Left lobe of liver (tissue), 2 donors: ENCODE measurements around the gene SPECC1L. TPM values are rescaled to one million over a fixed set of nuclear protein-coding genes. Genes with fewer than 3 reads are reported as not detected.

Experiments used
- ATAC-seq: fragments of 200-7000 bp; cut with Tn5 transposase; one replicate; pipeline ENCODE4 v1.9.1; 2020; ENCODE audit warnings: mild to moderate bottlenecking, moderate library complexity
- DNase-seq: peaks from one replicate; pipeline ENCODE4 v3.0.0-alpha.2; 2020; ENCODE audit warnings: low spot score
- total RNA-seq: library from RNA; stranded (reverse); gene quantifications from one replicate; pipeline ENCODE4 v1.2.1, GENCODE V29; 2021
- donor health status: DM: no; HTN: no; CAD: no; lungs with moderate emphysema.
- donor health status: DM: no; HTN: yes; CAD: no.

Gene SPECC1L
- total RNA-seq, 1 donor from 2014 or later = 25.2 TPM

- DNase-seq (no peak), ATAC-seq (no peak)
Observed at GRCh38 chr22:24355574-24355973, 84.9 kb downstream of the SPECC1L start.

- ATAC-seq (no peak), DNase-seq (no peak)
Observed at GRCh38 chr22:24357547-24357946, 86.9 kb downstream of the SPECC1L start.

GRCh38 chr22:24358105-24358836 lies 87.6 kb downstream of the SPECC1L start:
- no peak for DNase-seq
- peak; percentile 27 for ATAC-seq

GRCh38 chr22:24359452-24360120 lies 89.0 kb downstream of the SPECC1L start:
- ATAC-seq = peak; percentile 73
- DNase-seq = no peak

GRCh38 chr22:24361976-24362646 lies 91.5 kb downstream of the SPECC1L start:
- no peak for DNase-seq
- no peak for ATAC-seq

- DNase-seq (no peak), ATAC-seq (no peak)
Observed at GRCh38 chr22:24363243-24363642, 92.6 kb downstream of the SPECC1L start.

- DNase-seq = no peak
- no peak for ATAC-seq
Observed at GRCh38 chr22:24366701-24367100, 96.1 kb downstream of the SPECC1L start.

- ATAC-seq = peak; percentile 48
- DNase-seq = no peak
Observed at GRCh38 chr22:24367841-24368240, 97.2 kb downstream of the SPECC1L start.

GRCh38 chr22:24370401-24370800 lies 99.8 kb downstream of the SPECC1L start:
- no peak for DNase-seq
- ATAC-seq = no peak

GRCh38 chr22:24376002-24376401 lies 105.4 kb downstream of the SPECC1L start:
- ATAC-seq (no peak), DNase-seq (no peak)

GRCh38 chr22:24376586-24376985 lies 106.0 kb downstream of the SPECC1L start:
- ATAC-seq (no peak), DNase-seq (no peak)

- no peak for DNase-seq
- ATAC-seq = no peak
Observed at GRCh38 chr22:24379536-24379935, 108.9 kb downstream of the SPECC1L start.

- ATAC-seq (no peak), DNase-seq (no peak)
Observed at GRCh38 chr22:24380220-24380904, 109.7 kb downstream of the SPECC1L start.

GRCh38 chr22:24380905-24381230 lies 110.2 kb downstream of the SPECC1L start:
- ATAC-seq = no peak
- DNase-seq = no peak

- DNase-seq (no peak), ATAC-seq (no peak)
Observed at GRCh38 chr22:24383061-24383460, 112.4 kb downstream of the SPECC1L start.

GRCh38 chr22:24384131-24384530 lies 113.5 kb downstream of the SPECC1L start:
- DNase-seq (no peak), ATAC-seq (no peak)

GRCh38 chr22:24386937-24387471 lies 116.4 kb downstream of the SPECC1L start:
- ATAC-seq (no peak), DNase-seq (no peak)

GRCh38 chr22:24389680-24390079 lies 119.0 kb downstream of the SPECC1L start:
- no peak for ATAC-seq
- DNase-seq = no peak

- DNase-seq (no peak), ATAC-seq (no peak)
Observed at GRCh38 chr22:24390156-24390555, 119.5 kb downstream of the SPECC1L start.

GRCh38 chr22:24390576-24390975 lies 119.9 kb downstream of the SPECC1L start:
- ATAC-seq (no peak), DNase-seq (no peak)

- ATAC-seq = no peak
- no peak for DNase-seq
Observed at GRCh38 chr22:24391836-24392217, 121.2 kb downstream of the SPECC1L start.
